GM23338 (cell line): ENCODE results near the gene CENPE.

Source experiments
- CREB1 ChIP-seq: fragments of 250-450 bp; sonication (Bioruptor Pico); IDR thresholded peaks from 2 replicates; pipeline ENCODE4 v1.5.0; 2020; ENCODE audit warnings: low read depth, mild to moderate bottlenecking, moderate library complexity
- JUNB ChIP-seq: IDR thresholded peaks from one replicate; pipeline ENCODE4 v1.6.1; 2016; ENCODE audit warnings: antibody characterized with exemption; ENCODE audit not compliant: unreplicated experiment
- POLR2AphosphoS5 ChIP-seq: IDR thresholded peaks from 2 replicates; pipeline ENCODE4 v1.6.1; 2016; ENCODE audit warnings: antibody characterized with exemption, low read depth
- TF ChIP-seq, protein P1 (sequence below), 2 experiments: fragments of 200-600 bp in 1 of 2; sonication (generic) in 1 of 2; conservative IDR thresholded peaks; 2 replicates each; pipeline versions ENCODE4 v1.5.1 to v1.6.1; 2016 to 2017; ENCODE audit warnings: antibody characterized with exemption in 2 of 2, low read depth in 2 of 2, mild to moderate bottlenecking in 2 of 2, moderate library complexity in 1 of 2

DNA sequence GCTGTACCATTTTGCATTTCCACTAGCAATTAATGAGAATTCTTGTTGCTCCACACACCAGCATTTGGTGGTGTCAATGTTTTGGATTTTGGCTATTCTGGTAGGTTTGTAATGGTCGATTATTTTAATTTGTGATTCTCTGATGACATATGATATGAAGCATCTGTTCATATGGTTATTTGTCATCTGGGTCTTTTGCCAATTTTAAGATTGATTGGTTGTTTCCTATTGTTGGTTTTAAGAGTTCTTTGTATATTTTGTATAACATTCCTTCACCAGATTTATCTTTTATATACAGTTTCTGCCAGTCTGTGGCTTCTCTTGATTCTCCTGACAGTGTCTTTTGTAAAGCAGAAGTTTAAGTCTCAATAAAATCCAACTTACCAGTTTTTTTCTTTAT lies 80.0 kb downstream of the CENPE start:
- TF ChIP-seq, protein P1, sequence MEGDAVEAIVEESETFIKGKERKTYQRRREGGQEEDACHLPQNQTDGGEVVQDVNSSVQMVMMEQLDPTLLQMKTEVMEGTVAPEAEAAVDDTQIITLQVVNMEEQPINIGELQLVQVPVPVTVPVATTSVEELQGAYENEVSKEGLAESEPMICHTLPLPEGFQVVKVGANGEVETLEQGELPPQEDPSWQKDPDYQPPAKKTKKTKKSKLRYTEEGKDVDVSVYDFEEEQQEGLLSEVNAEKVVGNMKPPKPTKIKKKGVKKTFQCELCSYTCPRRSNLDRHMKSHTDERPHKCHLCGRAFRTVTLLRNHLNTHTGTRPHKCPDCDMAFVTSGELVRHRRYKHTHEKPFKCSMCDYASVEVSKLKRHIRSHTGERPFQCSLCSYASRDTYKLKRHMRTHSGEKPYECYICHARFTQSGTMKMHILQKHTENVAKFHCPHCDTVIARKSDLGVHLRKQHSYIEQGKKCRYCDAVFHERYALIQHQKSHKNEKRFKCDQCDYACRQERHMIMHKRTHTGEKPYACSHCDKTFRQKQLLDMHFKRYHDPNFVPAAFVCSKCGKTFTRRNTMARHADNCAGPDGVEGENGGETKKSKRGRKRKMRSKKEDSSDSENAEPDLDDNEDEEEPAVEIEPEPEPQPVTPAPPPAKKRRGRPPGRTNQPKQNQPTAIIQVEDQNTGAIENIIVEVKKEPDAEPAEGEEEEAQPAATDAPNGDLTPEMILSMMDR (conservative IDR thresholded peaks at IDR 0.05; ENCODE audit: low read depth in 2 of 2), result no peak
- TF ChIP-seq JUNB, result no peak
- TF ChIP-seq POLR2AphosphoS5, result no peak
- no peak for TF ChIP-seq CREB1
